ENCODE measurements around the gene ATP6V0D1.

Gene ATP6V0D1

GRCh38 chr16:67407176-67407787, 73.7 kb downstream of the ATP6V0D1 start:
- no peak for DNase-seq (ENCODE audit: low read depth in 2 of 2)

GRCh38 chr16:67406111-67406971, 74.6 kb downstream of the ATP6V0D1 start:
- no peak for DNase-seq (ENCODE audit: low read depth in 2 of 2)

DNA sequence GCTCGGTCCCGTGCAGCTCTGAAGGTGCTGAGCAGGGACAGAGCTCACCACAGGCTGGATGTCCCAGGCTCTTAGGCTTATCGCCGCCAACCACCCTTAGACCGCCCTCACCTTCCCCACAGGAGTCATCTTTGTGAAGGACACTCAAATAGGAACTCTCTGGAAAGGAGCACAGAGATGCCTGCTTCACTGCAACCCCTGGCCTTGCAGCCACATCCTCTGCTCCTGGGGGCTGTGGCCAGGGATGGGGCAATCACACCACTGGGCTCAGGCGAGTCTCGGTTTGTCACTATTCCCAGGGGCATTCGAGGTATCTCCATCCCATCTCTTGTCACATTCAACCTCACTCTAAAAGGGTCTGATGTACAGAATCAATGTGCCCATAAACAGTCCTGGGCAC, 75.6 kb downstream of the ATP6V0D1 start:
- no peak for DNase-seq (ENCODE audit: low read depth in 2 of 2)

DNA sequence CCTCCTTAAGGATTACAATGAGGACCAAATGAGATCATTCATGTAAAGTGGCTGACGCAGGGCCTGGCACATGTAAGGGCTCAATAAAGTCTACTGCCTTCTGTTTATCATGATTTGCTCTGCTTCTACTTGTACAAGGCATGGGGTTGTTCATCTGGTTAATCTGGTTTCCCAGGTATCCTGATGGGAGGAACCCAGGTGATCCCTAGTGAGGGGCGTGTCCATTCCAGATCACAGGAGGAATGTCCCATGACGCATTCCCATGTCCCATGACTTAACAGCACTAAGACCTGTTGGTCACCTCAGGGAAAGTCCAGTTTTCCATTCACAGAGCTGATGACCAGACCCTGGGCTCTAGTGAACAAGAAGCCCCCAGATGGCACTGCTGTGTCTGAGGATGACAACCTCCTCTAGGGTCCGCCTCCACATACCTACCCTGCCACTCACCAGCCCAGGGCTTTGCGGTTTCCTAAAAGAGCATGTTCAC, 76.2 kb downstream of the ATP6V0D1 start:
- no peak for DNase-seq (ENCODE audit: low read depth in 2 of 2)

DNA sequence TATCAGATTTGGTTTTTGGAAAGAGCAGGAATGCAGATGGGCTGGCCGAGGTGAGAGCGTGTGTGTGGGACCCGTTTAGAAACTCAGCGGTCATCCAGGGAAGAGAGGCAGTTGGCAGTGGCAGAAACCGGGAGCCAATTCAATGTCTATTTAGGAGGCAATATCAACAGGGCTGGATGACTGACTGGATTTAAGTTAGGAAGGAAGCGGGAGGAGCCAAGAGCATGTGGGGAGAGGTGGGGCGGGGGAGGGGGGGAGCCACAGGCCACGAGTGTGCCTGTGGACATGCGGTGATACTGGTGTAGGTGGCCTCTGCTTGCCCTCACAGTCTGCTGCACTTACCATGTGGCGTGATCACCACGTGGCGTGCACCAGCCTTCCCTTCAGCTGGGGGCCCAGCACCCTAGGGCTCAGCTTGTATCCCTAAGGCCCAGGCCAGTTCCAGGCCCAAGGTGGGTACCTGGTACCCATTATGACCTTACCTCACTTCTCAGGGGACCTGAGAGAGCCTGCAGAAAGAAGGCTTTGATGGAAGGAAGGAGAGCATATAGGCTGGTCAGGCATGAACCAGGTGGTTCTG, 76.9 kb downstream of the ATP6V0D1 start:
- no peak for DNase-seq (ENCODE audit: low read depth in 2 of 2)

DNA sequence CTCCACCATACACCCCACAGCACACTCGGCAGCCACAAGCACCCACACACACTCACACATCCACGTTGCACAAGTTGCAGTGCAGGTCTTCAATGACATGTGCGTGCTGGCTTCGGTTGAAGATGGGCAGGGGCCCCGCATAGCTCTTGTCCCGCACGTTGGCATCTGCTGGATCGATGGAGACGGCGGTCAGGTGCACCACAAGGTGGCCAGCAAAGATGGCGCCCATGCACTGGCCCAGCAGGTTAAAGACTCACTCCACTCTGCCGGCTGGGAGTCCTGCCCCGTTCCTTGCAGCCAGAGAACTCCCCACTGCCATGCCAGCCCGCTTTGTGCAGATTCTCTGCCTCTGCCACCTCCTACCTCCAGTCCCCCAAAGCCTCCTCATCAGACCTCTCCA, 80.1 kb downstream of the ATP6V0D1 start:
- no peak for DNase-seq (ENCODE audit: low read depth in 2 of 2)

GRCh38 chr16:67399749-67400704, 80.9 kb downstream of the ATP6V0D1 start:
- no peak for DNase-seq (ENCODE audit: low read depth in 2 of 2)

GRCh38 chr16:67399218-67399733, 81.7 kb downstream of the ATP6V0D1 start:
- peak; percentile 37 to 52 for DNase-seq (ENCODE audit: low read depth in 2 of 2)

DNA sequence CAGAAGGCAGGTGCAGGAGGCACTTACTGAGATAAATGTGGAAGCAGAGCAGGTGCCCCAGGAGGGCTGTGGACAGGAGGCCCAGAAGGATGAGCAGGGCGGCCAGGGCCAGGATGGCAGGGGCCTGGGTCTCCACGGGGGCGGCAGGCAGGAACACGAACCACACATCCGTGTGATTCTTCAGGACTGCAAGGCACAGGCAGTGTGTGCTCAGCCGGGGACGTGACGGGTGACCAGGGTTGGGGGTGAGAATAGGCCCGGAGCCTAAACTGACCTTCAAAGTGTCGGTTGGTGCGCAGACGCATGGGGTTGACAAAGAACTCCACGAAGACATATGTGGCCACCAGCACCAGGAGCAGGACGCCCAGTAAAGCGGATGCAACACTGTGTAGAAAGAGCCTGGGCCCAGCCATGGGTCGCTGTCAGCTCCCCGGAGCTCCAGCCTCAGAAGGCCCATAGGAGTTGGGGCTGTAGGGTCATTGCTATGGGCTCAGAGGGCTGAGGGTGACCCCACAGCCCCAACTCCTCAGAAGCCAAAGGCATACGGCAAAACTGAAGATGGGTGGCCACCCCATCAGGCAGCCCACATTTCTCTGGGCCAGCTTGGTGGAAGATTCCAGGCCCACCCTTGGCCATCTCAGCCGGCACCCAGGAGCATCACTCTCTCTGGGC, 82.3 kb downstream of the ATP6V0D1 start:
- DNase-seq (ENCODE audit: low read depth in 2 of 2) = no peak

DNA sequence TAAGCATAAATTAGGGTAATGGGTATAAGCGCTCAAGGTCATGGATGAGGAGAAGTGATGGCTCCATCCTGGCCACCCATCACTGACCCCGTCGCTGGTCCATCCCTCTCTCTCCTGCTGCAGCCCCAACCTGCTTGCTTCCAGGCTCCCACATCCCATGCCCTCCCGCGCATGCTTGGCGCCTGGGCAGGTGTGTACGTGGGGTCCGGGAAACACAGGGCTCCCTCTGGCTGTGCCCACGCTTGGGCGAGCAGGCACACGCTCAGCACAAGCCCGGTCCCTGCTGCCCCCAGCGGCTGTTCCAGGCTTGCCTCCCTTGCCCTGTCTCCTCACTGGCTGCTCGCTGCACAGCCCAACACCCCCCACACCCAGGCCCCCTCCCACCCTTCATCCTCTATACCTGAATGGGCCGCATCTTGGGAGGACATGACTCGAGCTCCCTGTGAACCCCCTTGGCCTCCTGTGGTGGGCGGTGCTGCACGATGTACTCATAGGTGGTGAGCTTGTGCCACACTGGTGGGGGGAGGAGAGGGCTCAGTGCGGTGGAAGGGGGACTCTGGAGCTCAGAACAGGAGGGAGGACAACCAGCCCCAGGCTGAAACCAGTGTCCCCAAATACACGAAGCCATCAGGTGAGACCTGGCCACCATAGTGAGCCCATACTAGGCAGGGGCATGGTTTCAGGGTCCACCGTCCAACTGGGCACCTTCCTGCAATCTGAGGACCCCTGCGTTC, 83.0 kb downstream of the ATP6V0D1 start:
- no peak for DNase-seq (ENCODE audit: low read depth in 2 of 2)

GRCh38 chr16:67397036-67397801, 83.7 kb downstream of the ATP6V0D1 start:
- no peak for DNase-seq (ENCODE audit: low read depth in 2 of 2)

DNA sequence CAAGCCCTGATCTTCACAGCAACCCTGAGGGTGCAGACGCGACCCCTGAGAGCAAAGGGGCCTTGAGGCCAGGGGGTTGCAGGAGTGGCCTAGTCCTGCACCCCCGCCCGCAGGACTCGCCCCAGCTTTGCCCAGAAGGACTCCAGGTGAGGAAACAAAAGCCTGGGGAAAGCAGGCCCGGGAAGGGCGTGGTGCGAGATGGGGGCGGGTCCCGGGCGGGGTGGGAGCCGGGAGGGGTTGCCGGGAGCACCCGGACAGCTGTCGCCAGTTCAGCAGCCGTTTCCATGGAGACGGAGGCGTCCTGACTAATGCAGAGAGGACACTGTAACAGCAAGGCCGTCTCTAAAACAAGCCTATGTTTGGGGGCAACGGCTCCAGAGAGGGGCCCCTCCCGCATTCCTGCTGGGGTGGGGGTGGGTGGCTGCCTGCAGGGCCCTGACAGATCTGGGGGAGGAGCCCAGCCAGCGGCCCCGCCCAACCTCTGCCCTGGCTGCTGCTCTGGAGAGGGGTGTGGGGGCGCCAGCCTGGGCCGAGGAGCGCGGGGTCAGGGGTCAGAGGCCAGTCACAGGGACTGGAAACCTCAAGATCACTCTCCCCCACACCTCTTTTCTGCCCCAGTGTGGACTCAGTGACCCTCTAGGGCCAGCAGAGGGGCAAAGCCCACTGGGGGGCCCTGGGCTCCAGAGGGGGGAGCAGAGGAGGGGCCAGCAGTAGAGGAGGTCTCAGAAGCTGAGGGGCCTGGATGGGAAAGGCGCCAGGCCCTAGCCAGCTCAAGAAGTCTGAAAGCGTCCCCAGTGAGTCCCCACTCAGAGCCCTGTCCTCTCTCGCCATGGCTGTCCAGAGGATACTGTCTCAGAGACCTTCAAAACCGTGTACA, 84.6 kb downstream of the ATP6V0D1 start:
- no peak for DNase-seq (ENCODE audit: low read depth in 2 of 2)

- no peak for DNase-seq (ENCODE audit: low read depth in 2 of 2)
Measured at GRCh38 chr16:67395458-67396158, 85.3 kb downstream of the ATP6V0D1 start.

- no peak for DNase-seq (ENCODE audit: low read depth in 2 of 2)
Measured at GRCh38 chr16:67395105-67395457, 85.9 kb downstream of the ATP6V0D1 start.

DNA sequence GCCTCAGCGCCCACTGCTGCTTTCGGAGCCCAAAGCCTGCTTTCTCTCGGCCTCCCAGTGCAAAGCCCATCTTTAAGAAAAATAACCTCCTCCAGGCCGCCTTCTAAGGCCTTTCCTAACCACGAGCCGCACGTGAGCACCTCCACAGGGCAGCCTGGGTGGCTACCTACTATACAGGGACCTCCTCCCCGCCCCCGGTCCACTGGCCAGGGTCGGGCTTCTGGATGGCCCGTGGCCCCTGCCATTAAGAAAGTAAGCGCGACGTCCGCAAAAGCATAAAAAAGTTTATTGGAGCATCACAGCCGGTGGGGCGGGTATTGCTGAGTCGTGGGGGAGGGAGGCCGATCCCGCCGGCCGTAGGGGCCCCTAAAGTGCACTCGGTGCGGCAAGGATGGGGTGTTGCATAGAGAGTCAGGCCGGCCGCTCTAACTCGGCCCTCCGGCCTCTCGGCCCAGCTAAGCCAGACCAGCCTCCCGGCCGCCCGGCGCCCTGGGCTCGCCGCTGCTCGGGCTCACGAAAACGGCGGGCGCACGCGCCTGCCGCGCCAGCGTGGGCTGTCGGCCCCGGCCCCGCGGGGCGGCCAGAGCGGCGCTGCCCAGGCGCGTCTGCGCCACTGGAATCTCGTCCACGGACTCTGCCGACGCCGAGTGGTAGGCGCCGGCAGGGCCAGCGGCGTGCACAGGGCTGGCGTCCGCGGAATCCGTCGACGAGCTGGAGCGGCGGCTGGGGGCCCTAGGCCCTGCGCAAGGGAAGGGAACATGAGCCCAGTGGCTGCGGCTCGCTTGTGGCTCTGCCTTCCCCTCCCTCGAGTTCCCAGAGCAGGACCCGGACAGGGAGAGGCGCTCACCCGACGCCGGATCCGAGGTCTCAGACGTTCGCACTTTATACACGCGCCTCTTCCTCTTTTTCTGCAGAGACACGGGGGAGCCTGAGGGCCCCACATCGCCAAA, 86.5 kb downstream of the ATP6V0D1 start:
- no peak for DNase-seq (ENCODE audit: low read depth in 2 of 2)

DNA sequence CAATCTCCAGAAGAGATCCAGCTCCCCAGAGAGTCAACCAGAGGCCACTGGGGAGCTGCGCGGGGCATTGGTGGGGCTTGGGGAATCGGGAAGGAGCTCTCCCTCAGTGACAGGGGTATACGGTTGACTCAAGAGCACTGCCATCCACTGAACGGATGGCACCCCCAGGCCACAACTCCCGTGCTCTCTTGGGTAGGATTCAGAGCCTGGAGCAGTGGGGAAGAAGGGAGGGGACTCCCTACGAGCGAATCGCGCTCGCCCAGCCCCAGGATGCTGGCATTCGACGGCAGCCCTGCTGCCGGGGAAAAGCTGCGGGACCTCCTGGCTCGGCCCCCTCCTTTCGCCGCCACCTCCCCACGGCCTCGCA, 87.2 kb downstream of the ATP6V0D1 start:
- no peak for DNase-seq (ENCODE audit: low read depth in 2 of 2)
